Cardiac septum (tissue), 1 donor: ENCODE results near the gene FBXL13. TPM values are rescaled to one million over a fixed set of nuclear protein-coding genes. Genes with fewer than 3 reads are reported as not detected.
"Not testable (repeated sequence)": the region's sequence is repeated elsewhere in the genome, so short reads cannot be mapped to it uniquely, and the experiment has no call there.

Source experiments
- DNase-seq: peaks from one replicate; pipeline ENCODE4 v3.0.0-alpha.2; 2020; ENCODE audit warnings: low spot score
- intact Hi-C: fragments of 100-400 bp; cut with DNase I; formaldehyde crosslinking; loops from one replicate; pipeline ENCODE4 v1.14.0; 2022
- total RNA-seq: library from RNA; stranded (reverse); fragmentation: NEBNext Ultra II Directional; extraction: Animal tissue kit (Norgen Biotek cat#: 25700); gene quantifications from one replicate; pipeline ENCODE4 v1.2.1, GENCODE V29; 2021
- donor health status: DM: no; HTN: no; CAD: no.

Gene FBXL13
- total RNA-seq, 1 donor from 2014 or later: 0.32 TPM

GRCh38 chr7:103082497-103082896, 7.9 kb upstream of the FBXL13 start:
- DNase-seq: no peak
- intact Hi-C loops: no loop called here

GRCh38 chr7:103080923-103081322, 6.3 kb upstream of the FBXL13 start:
- no peak for DNase-seq
- intact Hi-C loops: no loop called here

- intact Hi-C loops: loop anchor here (10.0 kb wide), 1 partner anchor 335 kb away; the partner anchor contains the start of gene FAM185A
- no peak for DNase-seq
Observed at GRCh38 chr7:103079836-103080235, 5.2 kb upstream of the FBXL13 start.

GRCh38 chr7:103078226-103078625, 3.6 kb upstream of the FBXL13 start:
- not testable (repeated sequence) for DNase-seq
- intact Hi-C loops: loop anchor here (10.0 kb wide), 1 partner anchor 333 kb away; the partner anchor contains the start of gene FAM185A

GRCh38 chr7:103077318-103077717, 2.7 kb upstream of the FBXL13 start:
- DNase-seq: no peak
- intact Hi-C loops: loop anchor here (10.0 kb wide), 1 partner anchor 333 kb away; the partner anchor contains the start of gene FAM185A

GRCh38 chr7:103076764-103077163, 2.2 kb upstream of the FBXL13 start:
- DNase-seq: no peak
- intact Hi-C loops: loop anchor here (10.0 kb wide), 1 partner anchor 332 kb away; the partner anchor contains the start of gene FAM185A

- DNase-seq: peak; percentile 79
- intact Hi-C loops: loop anchor here (2.0 to 10.0 kb wide), 2 partner anchors 73 to 331 kb away; partner anchors contain the start of genes FAM185A and NAPEPLD
Observed at GRCh38 chr7:103075337-103075918, 832 bp upstream of the FBXL13 start.

GRCh38 chr7:103073989-103074518, 542 bp downstream of the FBXL13 start:
- intact Hi-C loops: loop anchor here (2.0 to 10.0 kb wide), 2 partner anchors 75 to 329 kb away; partner anchors contain the start of genes FAM185A and NAPEPLD
- DNase-seq: no peak

GRCh38 chr7:103071000-103071399, 3.6 kb downstream of the FBXL13 start:
- intact Hi-C loops: loop anchor here (10.0 kb wide), 1 partner anchor 326 kb away; the partner anchor contains the start of gene FAM185A
- no peak for DNase-seq

- intact Hi-C loops: loop anchor here (10.0 kb wide), 1 partner anchor 174 kb away; no protein-coding TSS in a partner anchor
- no peak for DNase-seq
Observed at GRCh38 chr7:103068414-103069403, 5.9 kb downstream of the FBXL13 start.

GRCh38 chr7:103065667-103066066, 8.9 kb downstream of the FBXL13 start:
- DNase-seq: peak; percentile 76

GRCh38 chr7:103063895-103064294, 10.7 kb downstream of the FBXL13 start:
- intact Hi-C loops: loop anchor here (10.0 kb wide), 1 partner anchor 169 kb away; no protein-coding TSS in a partner anchor
- DNase-seq: no peak

More at GRCh38 chr7:103065667-103066066, 8.9 kb downstream of the FBXL13 start:
- intact Hi-C loops: loop anchor here (10.0 kb wide), 1 partner anchor 171 kb away; no protein-coding TSS in a partner anchor

GRCh38 chr7:103059471-103059870, 15.1 kb downstream of the FBXL13 start:
- DNase-seq: no peak
- intact Hi-C loops: no loop called here

- intact Hi-C loops: no loop called here
- no peak for DNase-seq
Observed at GRCh38 chr7:103058122-103058521, 16.5 kb downstream of the FBXL13 start.

- DNase-seq, intact Hi-C loops: not testable (repeated sequence)
Observed at GRCh38 chr7:103056006-103056405, 18.6 kb downstream of the FBXL13 start.

- intact Hi-C loops: no loop called here
- no peak for DNase-seq
Observed at GRCh38 chr7:103051519-103051918, 23.1 kb downstream of the FBXL13 start.

- intact Hi-C loops: no loop called here
- no peak for DNase-seq
Observed at GRCh38 chr7:103048833-103049232, 25.8 kb downstream of the FBXL13 start.

- DNase-seq, intact Hi-C loops: not testable (repeated sequence)
Observed at GRCh38 chr7:103041815-103042214, 32.8 kb downstream of the FBXL13 start.
